Activated CD8-positive, alpha-beta T cell treated with anti-CD3 and anti-CD28 coated beads for 36 hours (primary cell): ENCODE data around the gene DGKI. TPM values are rescaled to one million over a fixed set of nuclear protein-coding genes. Genes with fewer than 3 reads are reported as not detected.

ENCODE experiments used
- ATAC-seq: fragments of 200-7000 bp; cut with Tn5 transposase; one replicate; pipeline ENCODE4 v1.10.0; 2021; ENCODE audit warnings: mild to moderate bottlenecking, moderate library complexity
- CTCF ChIA-PET: fragments of 350-600 bp; sonication (Branson Sonifier 250); formaldehyde crosslinking; loops from one replicate; lab custom pipeline; 2021; ENCODE audit warnings: antibody characterized with exemption; lab: Charles Lee
- POLR2A ChIA-PET: fragments of 350-600 bp; sonication (Branson Sonifier 250); formaldehyde crosslinking; loops from one replicate; lab custom pipeline; 2021; ENCODE audit warnings: antibody characterized with exemption; lab: Charles Lee
- DNase-seq: peaks from one replicate; pipeline ENCODE4 v3.0.0-alpha.2; 2020
- H3K27ac Mint-ChIP-seq: one replicate; pipeline ENCODE4 v1.8.0; 2021; ENCODE audit warnings: mild to moderate bottlenecking, mixed read lengths
- H3K27me3 Mint-ChIP-seq: one replicate; pipeline ENCODE4 v1.8.0; 2021; ENCODE audit warnings: mixed read lengths
- H3K36me3 Mint-ChIP-seq: one replicate; pipeline ENCODE4 v1.8.0; 2021; ENCODE audit warnings: low read depth, mixed read lengths
- H3K4me1 Mint-ChIP-seq: one replicate; pipeline ENCODE4 v1.8.0; 2021; ENCODE audit warnings: low read depth, mixed read lengths
- H3K4me3 Mint-ChIP-seq: one replicate; pipeline ENCODE4 v1.8.0; 2021; ENCODE audit warnings: mild to moderate bottlenecking, moderate library complexity, mixed read lengths
- H3K9me3 Mint-ChIP-seq: one replicate; pipeline ENCODE4 v1.8.0; 2021; ENCODE audit warnings: mixed read lengths
- CTCF ChIP-seq: fragments of 200-600 bp; IDR thresholded peaks from one replicate; pipeline ENCODE4 v1.8.0; 2022; ENCODE audit warnings: antibody characterized with exemption, mild to moderate bottlenecking
- intact Hi-C: fragments of 100-400 bp; cut with micrococcal nuclease; formaldehyde crosslinking; loops from one replicate; pipeline ENCODE4 v1.10.0; 2022
- total RNA-seq, 2 experiments: library from RNA; stranded (reverse); gene quantifications; one replicate each; pipeline ENCODE4 v1.2.3, GENCODE V29; 2021

The DGKI gene
- total RNA-seq, 2 experiments from 2014 or later, result 0.38 to 0.65 TPM

DNA sequence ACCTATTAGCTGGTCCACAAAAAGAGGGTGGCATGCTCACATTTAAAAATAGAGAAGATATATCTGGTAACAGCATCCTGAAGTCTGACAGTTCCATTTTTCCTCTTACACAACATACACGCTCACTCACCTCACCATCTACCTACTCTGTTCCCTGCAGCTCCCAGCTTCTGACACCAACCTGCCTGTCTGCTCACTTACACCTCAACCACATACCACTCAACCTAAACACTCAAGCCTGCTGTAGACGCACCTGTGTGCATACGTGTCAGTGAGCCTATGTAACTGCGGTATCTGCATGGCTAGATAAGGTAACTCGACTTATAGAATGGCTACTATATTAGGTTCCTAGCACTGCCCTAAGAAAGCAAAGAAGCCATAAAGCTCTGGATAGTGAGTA is 174.9 kb downstream of the DGKI start:
- DNase-seq (no peak), ATAC-seq (no peak)
- ChIA-PET POLR2A (no interaction called here), CTCF (interaction anchor here (1.4 kb wide), 1 partner anchor 16 kb away, joined by 5 read pairs; no protein-coding TSS in a partner anchor)
- peaks cover 21% of the 10 kb centered on the region for H3K27me3 Mint-ChIP-seq
- H3K9me3 Mint-ChIP-seq, result no peaks in the 10 kb centered on the region
- no peak for TF ChIP-seq CTCF
- no peak overlapping the region for H3K27ac Mint-ChIP-seq
- intact Hi-C loops, result no loop called here
- H3K4me3 Mint-ChIP-seq, result no peak overlapping the region
- no peaks in the 10 kb centered on the region for H3K36me3 Mint-ChIP-seq
- no peaks in the 10 kb centered on the region for H3K4me1 Mint-ChIP-seq

- H3K36me3 Mint-ChIP-seq, result no peaks in the 10 kb centered on the region
Observed at GRCh38 chr7:137670222-137671064, 176.3 kb downstream of the DGKI start.

DNA sequence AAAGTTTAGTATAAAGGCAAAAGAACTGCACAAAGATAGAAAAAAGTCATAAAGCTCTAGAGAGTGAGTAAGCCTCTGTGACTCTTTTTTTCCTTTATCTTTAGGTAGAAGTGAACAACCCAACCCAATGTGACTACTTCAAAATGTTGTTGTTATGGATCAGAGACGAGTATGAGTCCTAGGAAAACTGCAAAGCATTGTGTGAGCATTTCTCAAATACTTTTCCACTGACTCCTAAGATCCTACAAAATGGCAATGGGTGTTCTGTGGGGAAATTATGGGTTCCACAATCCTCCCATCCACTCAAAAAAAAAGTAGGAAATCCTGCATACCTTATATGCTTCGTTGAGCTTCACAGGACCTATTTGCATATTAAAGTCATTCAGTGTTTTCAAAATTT is 177.1 kb downstream of the DGKI start:
- CTCF ChIA-PET, result interaction anchor here (3.8 kb wide), 1 partner anchor 14 kb away, joined by 21 read pairs; no protein-coding TSS in a partner anchor
- intact Hi-C loops, result no loop called here
- Mint-ChIP-seq H3K27me3 (peaks cover 14% of the 10 kb centered on the region), H3K4me3 (no peak overlapping the region), H3K36me3 (no peaks in the 10 kb centered on the region), H3K27ac (no peak overlapping the region), H3K9me3 (no peaks in the 10 kb centered on the region), H3K4me1 (peaks cover 3% of the 10 kb centered on the region)
- POLR2A ChIA-PET, result no interaction called here
- DNase-seq (no peak), ATAC-seq (no peak)
- TF ChIP-seq CTCF, result no peak

More at GRCh38 chr7:137670222-137671064, 176.3 kb downstream of the DGKI start:
- Mint-ChIP-seq H3K9me3 (no peaks in the 10 kb centered on the region), H3K4me3 (no peak overlapping the region), H3K27me3 (peaks cover 16% of the 10 kb centered on the region), H3K27ac (no peak overlapping the region), H3K4me1 (no peaks in the 10 kb centered on the region)
- no peak for TF ChIP-seq CTCF
- ChIA-PET CTCF (interaction anchor here (0.7 to 3.8 kb wide), 3 partner anchors 14 to 15 kb away, joined by 3 to 21 read pairs (median 3); no protein-coding TSS in a partner anchor), POLR2A (no interaction called here)
- DNase-seq, result no peak
- intact Hi-C loops, result no loop called here
- ATAC-seq, result no peak

DNA sequence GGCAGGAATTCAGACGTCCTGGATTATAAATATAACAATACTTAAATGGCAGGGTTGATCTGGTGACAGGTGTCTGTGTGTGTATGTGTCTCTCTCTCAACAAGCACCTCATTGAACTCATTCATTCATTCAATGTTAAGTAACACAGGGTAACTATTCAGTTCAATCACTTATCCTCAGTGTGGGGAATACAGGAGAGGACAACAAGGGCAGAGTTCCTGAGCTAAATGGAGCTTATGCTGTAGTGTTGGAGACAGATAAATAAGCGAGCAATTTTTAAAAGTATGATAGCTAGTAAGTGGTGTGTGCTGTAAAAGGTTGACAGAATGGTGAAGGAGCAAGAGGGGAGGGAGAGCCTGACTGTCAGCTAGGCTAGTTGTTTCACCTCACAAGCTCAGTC is 178.4 kb downstream of the DGKI start:
- no peak for ATAC-seq
- Mint-ChIP-seq H3K27me3 (peaks cover 9% of the 10 kb centered on the region), H3K4me3 (no peak overlapping the region), H3K36me3 (no peaks in the 10 kb centered on the region), H3K27ac (no peak overlapping the region), H3K4me1 (peaks cover 3% of the 10 kb centered on the region), H3K9me3 (no peaks in the 10 kb centered on the region)
- intact Hi-C loops, result no loop called here
- TF ChIP-seq CTCF, result no peak
- ChIA-PET CTCF (interaction anchor here (3.8 kb wide), 1 partner anchor 13 kb away, joined by 21 read pairs; no protein-coding TSS in a partner anchor), POLR2A (no interaction called here)
- DNase-seq, result no peak
